ENCODE measurements around the gene GBGT1.

GBGT1 gene

GRCh38 chr9:133141833-133142595 is 21.7 kb downstream of the GBGT1 start:
- DNase-seq, result peak; percentile 60 to 93 (median 93)
- H3K27ac ChIP-seq (ENCODE audit: insufficient read depth in 1 of 2, low read depth in 1 of 2, low read length in 2 of 2, poor library complexity in 1 of 2, severe bottlenecking in 2 of 2), result peak overlapping the region; percentile 83 to 86
- H3K4me3 ChIP-seq (ENCODE audit: control insufficient read depth in 1 of 7, extremely low read depth in 1 of 7, insufficient read depth in 4 of 7, low read depth in 2 of 7, low read length in 6 of 7), result peak overlapping the region in 3 of 7 experiments; percentile 4 to 32 (median 27)
- ChIA-PET POLR2A (interaction anchor here (4.1 to 9.9 kb wide), 2 partner anchors 8 to 26 kb away, joined by 36 to 111 read pairs; partner anchors contain the start of gene RALGDS), CTCF (interaction anchor here (2.4 to 10.9 kb wide), 3 partner anchors 6 to 94 kb away, joined by 10 to 445 read pairs (median 71); no protein-coding TSS in a partner anchor)
- peaks cover 0 to 14% (median 7%) of the 10 kb centered on the region in 4 experiments for H3K36me3 ChIP-seq (ENCODE audit: control insufficient read depth in 4 of 4, insufficient read depth in 4 of 4, low read length in 3 of 4)
- no peaks in the 10 kb centered on the region for H3K27me3 ChIP-seq (replicated peaks in 2 of 5; ENCODE audit: control insufficient read depth in 4 of 5, insufficient read depth in 5 of 5, low read length in 4 of 5)
- no peaks in the 10 kb centered on the region for H3K9me3 ChIP-seq (ENCODE audit: control extremely low read depth in 1 of 5, control insufficient read depth in 4 of 5, insufficient read depth in 2 of 5, low read depth in 1 of 5, low read length in 4 of 5)
- H3K4me1 ChIP-seq (ENCODE audit: control extremely low read depth in 1 of 4, control insufficient read depth in 4 of 4, insufficient read depth in 4 of 4, low read length in 3 of 4), result peaks cover 3 to 81% (median 76%) of the 10 kb centered on the region in 4 experiments
- WGBS (ENCODE audit: insufficient coverage), result 11% methylated on average over 16 of the region's 16 CpGs

- Histone ChIP-seq H3K4me3 (ENCODE audit: control insufficient read depth in 1 of 7, extremely low read depth in 1 of 7, insufficient read depth in 4 of 7, low read depth in 2 of 7, low read length in 6 of 7) (no peak overlapping the region), H3K36me3 (ENCODE audit: control insufficient read depth in 4 of 4, insufficient read depth in 4 of 4, low read length in 3 of 4) (peaks cover 0 to 7% (median 5%) of the 10 kb centered on the region in 4 experiments), H3K4me1 (ENCODE audit: control extremely low read depth in 1 of 4, control insufficient read depth in 4 of 4, insufficient read depth in 4 of 4, low read length in 3 of 4) (peaks cover 3 to 82% (median 77%) of the 10 kb centered on the region in 4 experiments), H3K9me3 (ENCODE audit: control extremely low read depth in 1 of 5, control insufficient read depth in 4 of 5, insufficient read depth in 2 of 5, low read depth in 1 of 5, low read length in 4 of 5) (no peaks in the 10 kb centered on the region), H3K27ac (ENCODE audit: insufficient read depth in 1 of 2, low read depth in 1 of 2, low read length in 2 of 2, poor library complexity in 1 of 2, severe bottlenecking in 2 of 2) (peak overlapping the region; percentile 83 to 86), H3K27me3 (replicated peaks in 2 of 5; ENCODE audit: control insufficient read depth in 4 of 5, insufficient read depth in 5 of 5, low read length in 4 of 5) (no peaks in the 10 kb centered on the region)
- ChIA-PET CTCF (no interaction called here), POLR2A (interaction anchor here (1.2 kb wide), 1 partner anchor 14 kb away, joined by 4 read pairs; no protein-coding TSS in a partner anchor)
- no peak for DNase-seq
- WGBS (ENCODE audit: insufficient coverage), result 100% methylated on average over 10 of the region's 14 CpGs
Observed at GRCh38 chr9:133140606-133141005, 23.1 kb downstream of the GBGT1 start.

- no peak overlapping the region for H3K27ac ChIP-seq (ENCODE audit: insufficient read depth in 1 of 2, low read depth in 1 of 2, low read length in 2 of 2, poor library complexity in 1 of 2, severe bottlenecking in 2 of 2)
- DNase-seq, result no peak
- H3K4me1 ChIP-seq (ENCODE audit: control extremely low read depth in 1 of 4, control insufficient read depth in 4 of 4, insufficient read depth in 4 of 4, low read length in 3 of 4), result peaks cover 3 to 82% (median 78%) of the 10 kb centered on the region in 4 experiments
- 94% methylated on average over 2 of the region's 4 CpGs for WGBS (ENCODE audit: insufficient coverage)
- H3K4me3 ChIP-seq (ENCODE audit: control insufficient read depth in 1 of 7, extremely low read depth in 1 of 7, insufficient read depth in 4 of 7, low read depth in 2 of 7, low read length in 6 of 7), result no peak overlapping the region
- H3K9me3 ChIP-seq (ENCODE audit: control extremely low read depth in 1 of 5, control insufficient read depth in 4 of 5, insufficient read depth in 2 of 5, low read depth in 1 of 5, low read length in 4 of 5), result no peaks in the 10 kb centered on the region
- ChIA-PET POLR2A (interaction anchor here (1.2 kb wide), 1 partner anchor 14 kb away, joined by 4 read pairs; no protein-coding TSS in a partner anchor), CTCF (interaction anchor here (1.2 kb wide), 1 partner anchor 22 kb away, joined by 3 read pairs; no protein-coding TSS in a partner anchor)
- no peaks in the 10 kb centered on the region for H3K27me3 ChIP-seq (replicated peaks in 2 of 5; ENCODE audit: control insufficient read depth in 4 of 5, insufficient read depth in 5 of 5, low read length in 4 of 5)
- peaks cover 0 to 7% (median 4%) of the 10 kb centered on the region in 4 experiments for H3K36me3 ChIP-seq (ENCODE audit: control insufficient read depth in 4 of 4, insufficient read depth in 4 of 4, low read length in 3 of 4)
Observed at GRCh38 chr9:133140174-133140505, 23.6 kb downstream of the GBGT1 start.

GRCh38 chr9:133139246-133140173 is 24.2 kb downstream of the GBGT1 start:
- 96% methylated on average over 13 of the region's 24 CpGs for WGBS (ENCODE audit: insufficient coverage)
- no peak for DNase-seq
- H3K27me3 ChIP-seq (replicated peaks in 2 of 5; ENCODE audit: control insufficient read depth in 4 of 5, insufficient read depth in 5 of 5, low read length in 4 of 5), result no peaks in the 10 kb centered on the region
- ChIA-PET CTCF (interaction anchor here (1.2 kb wide), 1 partner anchor 22 kb away, joined by 3 read pairs; no protein-coding TSS in a partner anchor), POLR2A (no interaction called here)
- no peak overlapping the region for H3K4me3 ChIP-seq (ENCODE audit: control insufficient read depth in 1 of 7, extremely low read depth in 1 of 7, insufficient read depth in 4 of 7, low read depth in 2 of 7, low read length in 6 of 7)
- H3K36me3 ChIP-seq (ENCODE audit: control insufficient read depth in 4 of 4, insufficient read depth in 4 of 4, low read length in 3 of 4), result peaks cover 0 to 7% (median 4%) of the 10 kb centered on the region in 4 experiments
- peak overlapping the region in 1 of 2 experiments; percentile 59 for H3K27ac ChIP-seq (ENCODE audit: insufficient read depth in 1 of 2, low read depth in 1 of 2, low read length in 2 of 2, poor library complexity in 1 of 2, severe bottlenecking in 2 of 2)
- no peaks in the 10 kb centered on the region for H3K9me3 ChIP-seq (ENCODE audit: control extremely low read depth in 1 of 5, control insufficient read depth in 4 of 5, insufficient read depth in 2 of 5, low read depth in 1 of 5, low read length in 4 of 5)
- H3K4me1 ChIP-seq (ENCODE audit: control extremely low read depth in 1 of 4, control insufficient read depth in 4 of 4, insufficient read depth in 4 of 4, low read length in 3 of 4), result peaks cover 0 to 82% (median 78%) of the 10 kb centered on the region in 4 experiments

GRCh38 chr9:133137451-133138231 is 26.1 kb downstream of the GBGT1 start:
- peaks cover 0 to 7% (median 4%) of the 10 kb centered on the region in 4 experiments for H3K36me3 ChIP-seq (ENCODE audit: control insufficient read depth in 4 of 4, insufficient read depth in 4 of 4, low read length in 3 of 4)
- peak overlapping the region; percentile 40 to 75 for H3K27ac ChIP-seq (ENCODE audit: insufficient read depth in 1 of 2, low read depth in 1 of 2, low read length in 2 of 2, poor library complexity in 1 of 2, severe bottlenecking in 2 of 2)
- ChIA-PET POLR2A (no interaction called here), CTCF (interaction anchor here (0.6 to 6.4 kb wide), 8 partner anchors 7 to 86 kb away, joined by 3 to 71 read pairs (median 3); no protein-coding TSS in a partner anchor)
- H3K27me3 ChIP-seq (replicated peaks in 2 of 5; ENCODE audit: control insufficient read depth in 4 of 5, insufficient read depth in 5 of 5, low read length in 4 of 5), result no peaks in the 10 kb centered on the region
- peaks cover 3 to 85% (median 80%) of the 10 kb centered on the region in 4 experiments for H3K4me1 ChIP-seq (ENCODE audit: control extremely low read depth in 1 of 4, control insufficient read depth in 4 of 4, insufficient read depth in 4 of 4, low read length in 3 of 4)
- DNase-seq, result no peak
- peak overlapping the region in 1 of 7 experiments; percentile 36 for H3K4me3 ChIP-seq (ENCODE audit: control insufficient read depth in 1 of 7, extremely low read depth in 1 of 7, insufficient read depth in 4 of 7, low read depth in 2 of 7, low read length in 6 of 7)
- WGBS (ENCODE audit: insufficient coverage), result 86% methylated on average over 12 of the region's 16 CpGs
- no peaks in the 10 kb centered on the region for H3K9me3 ChIP-seq (ENCODE audit: control extremely low read depth in 1 of 5, control insufficient read depth in 4 of 5, insufficient read depth in 2 of 5, low read depth in 1 of 5, low read length in 4 of 5)

GRCh38 chr9:133135146-133135745 is 28.5 kb downstream of the GBGT1 start:
- peaks cover 3 to 76% (median 66%) of the 10 kb centered on the region in 4 experiments for H3K4me1 ChIP-seq (ENCODE audit: control extremely low read depth in 1 of 4, control insufficient read depth in 4 of 4, insufficient read depth in 4 of 4, low read length in 3 of 4)
- peak overlapping the region; percentile 97 to 98 for H3K27ac ChIP-seq (ENCODE audit: insufficient read depth in 1 of 2, low read depth in 1 of 2, low read length in 2 of 2, poor library complexity in 1 of 2, severe bottlenecking in 2 of 2)
- peak in 2 of 3 donors; percentile 73 to 83 for DNase-seq
- peaks cover 0 to 10% (median 3%) of the 10 kb centered on the region in 4 experiments for H3K36me3 ChIP-seq (ENCODE audit: control insufficient read depth in 4 of 4, insufficient read depth in 4 of 4, low read length in 3 of 4)
- no peaks in the 10 kb centered on the region for H3K27me3 ChIP-seq (replicated peaks in 2 of 5; ENCODE audit: control insufficient read depth in 4 of 5, insufficient read depth in 5 of 5, low read length in 4 of 5)
- no peaks in the 10 kb centered on the region for H3K9me3 ChIP-seq (ENCODE audit: control extremely low read depth in 1 of 5, control insufficient read depth in 4 of 5, insufficient read depth in 2 of 5, low read depth in 1 of 5, low read length in 4 of 5)
- peak overlapping the region in 2 of 7 experiments; percentile 9 to 20 for H3K4me3 ChIP-seq (ENCODE audit: control insufficient read depth in 1 of 7, extremely low read depth in 1 of 7, insufficient read depth in 4 of 7, low read depth in 2 of 7, low read length in 6 of 7)
- CTCF ChIA-PET, result interaction anchor here (1.0 to 6.4 kb wide), 4 partner anchors 10 to 56 kb away, joined by 3 to 71 read pairs (median 20); no protein-coding TSS in a partner anchor
- POLR2A ChIA-PET, result interaction anchor here (1.0 to 4.3 kb wide), 3 partner anchors 9 to 22 kb away, joined by 3 to 66 read pairs (median 36); no protein-coding TSS in a partner anchor
- WGBS (ENCODE audit: insufficient coverage), result 62% methylated on average over 8 of the region's 8 CpGs

Data from common myeloid progenitor, CD34-positive (primary cell).